ENCODE data around the gene BEND6. TPM values are rescaled to one million over a fixed set of nuclear protein-coding genes. Genes with fewer than 3 reads are reported as not detected.
A peak's percentile ranks its signal among the peaks of the same experiment; 100 is the strongest.

Gene BEND6
- total and polyA plus RNA-seq, 2 of the 13 experiments (the other 11 are each of a cell fraction or from before 2014, with no cell fraction given), result 0.20 to 0.21 TPM

DNA sequence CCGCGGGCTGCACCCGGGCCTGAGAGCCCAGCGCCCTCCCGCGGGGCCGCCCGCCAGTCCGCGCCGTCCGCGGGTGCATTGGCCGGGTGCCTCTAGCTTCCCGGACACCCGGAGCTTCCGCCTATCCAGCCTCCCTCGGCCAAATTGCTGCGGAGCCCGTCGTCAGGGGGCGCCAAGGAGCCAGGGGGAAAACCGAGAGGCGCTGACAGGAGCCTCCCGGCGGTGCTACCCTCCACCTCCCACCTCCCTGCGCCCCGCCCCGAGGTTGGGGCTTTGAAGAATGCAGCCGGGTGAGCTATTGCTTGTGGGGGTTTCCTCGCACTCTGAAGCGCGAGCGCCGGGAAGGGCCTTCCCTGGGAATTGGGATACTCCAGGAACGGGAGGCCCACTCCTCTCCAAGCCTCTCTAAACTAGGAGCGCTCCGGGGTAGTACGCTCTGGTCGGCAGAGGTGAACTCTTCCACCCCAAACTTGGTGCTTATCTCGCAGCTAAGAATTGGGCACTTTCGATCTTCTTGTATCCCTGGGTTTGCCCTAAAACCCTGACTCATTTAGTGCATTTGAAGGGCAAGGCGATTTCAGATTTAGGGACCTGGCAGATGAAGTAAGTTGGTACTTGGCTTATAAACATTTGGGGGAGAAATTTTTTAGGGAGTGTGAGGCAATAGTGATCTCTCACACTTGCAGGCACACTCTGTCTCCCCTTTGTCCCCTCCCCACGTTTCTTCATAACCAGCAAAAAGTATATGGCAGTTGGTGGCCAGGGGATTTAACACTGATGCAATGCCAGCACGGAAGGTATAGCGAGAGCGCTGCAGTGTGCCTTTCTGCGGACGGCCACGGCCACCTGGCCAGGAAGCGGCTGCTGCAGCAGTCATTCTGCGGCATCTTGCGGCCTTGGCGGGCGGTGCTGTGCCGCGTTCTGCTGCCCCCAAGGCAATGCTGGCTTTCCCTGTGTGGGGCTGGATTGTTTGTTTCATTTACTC, 556 bp downstream of the BEND6 start (continued):
- no peak for TF ChIP-seq ZNF362 (CRISPR knock-in tag; IDR thresholded peaks at IDR 0.05; ENCODE audit: borderline replicate concordance)
- TF ChIP-seq ZNF546 (CRISPR knock-in tag; conservative IDR thresholded peaks at IDR 0.05), result no peak
- TF ChIP-seq ZMAT3 (CRISPR knock-in tag; conservative IDR thresholded peaks at IDR 0.05), result no peak
- TF ChIP-seq ZNF75D (CRISPR knock-in tag; IDR thresholded peaks at IDR 0.05; ENCODE audit: borderline replicate concordance), result no peak
- TF ChIP-seq, protein P1, sequence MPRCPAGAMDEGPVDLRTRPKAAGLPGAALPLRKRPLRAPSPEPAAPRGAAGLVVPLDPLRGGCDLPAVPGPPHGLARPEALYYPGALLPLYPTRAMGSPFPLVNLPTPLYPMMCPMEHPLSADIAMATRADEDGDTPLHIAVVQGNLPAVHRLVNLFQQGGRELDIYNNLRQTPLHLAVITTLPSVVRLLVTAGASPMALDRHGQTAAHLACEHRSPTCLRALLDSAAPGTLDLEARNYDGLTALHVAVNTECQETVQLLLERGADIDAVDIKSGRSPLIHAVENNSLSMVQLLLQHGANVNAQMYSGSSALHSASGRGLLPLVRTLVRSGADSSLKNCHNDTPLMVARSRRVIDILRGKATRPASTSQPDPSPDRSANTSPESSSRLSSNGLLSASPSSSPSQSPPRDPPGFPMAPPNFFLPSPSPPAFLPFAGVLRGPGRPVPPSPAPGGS (CRISPR knock-in tag; IDR thresholded peaks at IDR 0.05), result no peak
- TF ChIP-seq MAZ (IDR thresholded peaks at IDR 0.05; ENCODE audit: borderline replicate concordance, low read depth, low read length), result peak; percentile 76; the same call in 1 of the 2 replicates
- TF ChIP-seq MAZ (CRISPR knock-in tag; IDR thresholded peaks at IDR 0.05; ENCODE audit: low read depth), result peak; percentile 44; the same call in 1 of the 2 replicates
- TF ChIP-seq LRRFIP1 (CRISPR knock-in tag; conservative IDR thresholded peaks at IDR 0.05), result no peak
- no peak for TF ChIP-seq ARNTL (CRISPR knock-in tag; IDR thresholded peaks at IDR 0.05)
- TF ChIP-seq, protein P2, sequence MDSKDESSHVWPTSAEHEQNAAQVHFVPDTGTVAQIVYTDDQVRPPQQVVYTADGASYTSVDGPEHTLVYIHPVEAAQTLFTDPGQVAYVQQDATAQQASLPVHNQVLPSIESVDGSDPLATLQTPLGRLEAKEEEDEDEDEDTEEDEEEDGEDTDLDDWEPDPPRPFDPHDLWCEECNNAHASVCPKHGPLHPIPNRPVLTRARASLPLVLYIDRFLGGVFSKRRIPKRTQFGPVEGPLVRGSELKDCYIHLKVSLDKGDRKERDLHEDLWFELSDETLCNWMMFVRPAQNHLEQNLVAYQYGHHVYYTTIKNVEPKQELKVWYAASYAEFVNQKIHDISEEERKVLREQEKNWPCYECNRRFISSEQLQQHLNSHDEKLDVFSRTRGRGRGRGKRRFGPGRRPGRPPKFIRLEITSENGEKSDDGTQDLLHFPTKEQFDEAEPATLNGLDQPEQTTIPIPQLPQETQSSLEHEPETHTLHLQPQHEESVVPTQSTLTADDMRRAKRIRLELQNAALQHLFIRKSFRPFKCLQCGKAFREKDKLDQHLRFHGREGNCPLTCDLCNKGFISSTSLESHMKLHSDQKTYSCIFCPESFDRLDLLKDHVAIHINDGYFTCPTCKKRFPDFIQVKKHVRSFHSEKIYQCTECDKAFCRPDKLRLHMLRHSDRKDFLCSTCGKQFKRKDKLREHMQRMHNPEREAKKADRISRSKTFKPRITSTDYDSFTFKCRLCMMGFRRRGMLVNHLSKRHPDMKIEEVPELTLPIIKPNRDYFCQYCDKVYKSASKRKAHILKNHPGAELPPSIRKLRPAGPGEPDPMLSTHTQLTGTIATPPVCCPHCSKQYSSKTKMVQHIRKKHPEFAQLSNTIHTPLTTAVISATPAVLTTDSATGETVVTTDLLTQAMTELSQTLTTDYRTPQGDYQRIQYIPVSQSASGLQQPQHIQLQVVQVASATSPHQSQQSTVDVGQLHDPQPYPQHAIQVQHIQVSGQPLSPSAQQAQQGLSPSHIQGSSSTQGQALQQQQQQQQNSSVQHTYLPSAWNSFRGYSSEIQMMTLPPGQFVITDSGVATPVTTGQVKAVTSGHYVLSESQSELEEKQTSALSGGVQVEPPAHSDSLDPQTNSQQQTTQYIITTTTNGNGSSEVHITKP (CRISPR knock-in tag; IDR thresholded peaks at IDR 0.05; ENCODE audit: low read depth), result 0 out of 2 replicates have a peak, but pooled peaks have one; percentile 61
- TF ChIP-seq, protein P3, sequence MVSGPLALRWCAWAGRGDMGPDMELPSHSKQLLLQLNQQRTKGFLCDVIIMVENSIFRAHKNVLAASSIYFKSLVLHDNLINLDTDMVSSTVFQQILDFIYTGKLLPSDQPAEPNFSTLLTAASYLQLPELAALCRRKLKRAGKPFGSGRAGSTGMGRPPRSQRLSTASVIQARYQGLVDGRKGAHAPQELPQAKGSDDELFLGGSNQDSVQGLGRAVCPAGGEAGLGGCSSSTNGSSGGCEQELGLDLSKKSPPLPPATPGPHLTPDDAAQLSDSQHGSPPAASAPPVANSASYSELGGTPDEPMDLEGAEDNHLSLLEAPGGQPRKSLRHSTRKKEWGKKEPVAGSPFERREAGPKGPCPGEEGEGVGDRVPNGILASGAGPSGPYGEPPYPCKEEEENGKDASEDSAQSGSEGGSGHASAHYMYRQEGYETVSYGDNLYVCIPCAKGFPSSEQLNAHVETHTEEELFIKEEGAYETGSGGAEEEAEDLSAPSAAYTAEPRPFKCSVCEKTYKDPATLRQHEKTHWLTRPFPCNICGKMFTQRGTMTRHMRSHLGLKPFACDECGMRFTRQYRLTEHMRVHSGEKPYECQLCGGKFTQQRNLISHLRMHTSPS (CRISPR knock-in tag; IDR thresholded peaks at IDR 0.05; ENCODE audit: low read depth), result no peak
- TF ChIP-seq RXRB (CRISPR knock-in tag; IDR thresholded peaks at IDR 0.05; ENCODE audit: borderline replicate concordance), result peak; percentile 32; the same call in 1 of the 2 replicates
